ENCODE measurements around the gene TNFSF12. TPM values are rescaled to one million over a fixed set of nuclear protein-coding genes. Genes with fewer than 3 reads are reported as not detected.

Gene TNFSF12
- polyA plus RNA-seq, 1 of the 3 experiments (the other 2 are of a cell fraction) = 47.6 TPM

- Histone ChIP-seq H3F3A (replicated peaks; ENCODE audit: insufficient read depth) (no peaks in the 10 kb centered on the region), H3K4me1 (ENCODE audit: control insufficient read depth in 1 of 2, insufficient read depth in 2 of 2, low read depth in 1 of 2, low read length in 1 of 2) (peaks cover 0 to 8% of the 10 kb centered on the region in 2 experiments; a peak in 1 of 4 replicates), H3K9me3 (no peaks in the 10 kb centered on the region), H3K4me3 (ENCODE audit: low read depth in 2 of 2, low read length in 1 of 2) (peak overlapping the region; percentile 57 to 76), H3K9ac (peak overlapping the region; percentile 83), H2AFZ (ENCODE audit: low read depth) (peak overlapping the region; percentile 89), H3K79me2 (ENCODE audit: insufficient read depth) (no peaks in the 10 kb centered on the region), H3K4me2 (peak overlapping the region; percentile 87), H4K20me1 (ENCODE audit: insufficient read depth) (no peaks in the 10 kb centered on the region), H3K27me3 (ENCODE audit: insufficient read depth) (no peaks in the 10 kb centered on the region), H3K36me3 (replicated peaks in 1 of 2; ENCODE audit: control insufficient read depth in 1 of 2, insufficient read depth in 2 of 2, low read length in 1 of 2) (peaks cover 0 to 4% of the 10 kb centered on the region in 2 experiments), H3K27ac (ENCODE audit: low read depth in 2 of 2, low read length in 1 of 2) (peak overlapping the region in 1 of 2 experiments; percentile 13; a peak in 1 of 4 replicates), H3K9me2 (no peaks in the 10 kb centered on the region)
- POLR2A ChIA-PET = interaction anchor here (1.1 to 1.6 kb wide), 2 partner anchors 11 to 286 kb away, joined by 3 to 7 read pairs; partner anchors contain the start of gene SENP3
- no peak for DNase-seq
- no peak for TF ChIP-seq ELF1 (IDR thresholded peaks at IDR 0.05)
- TF ChIP-seq SIN3A (IDR thresholded peaks at IDR 0.05; ENCODE audit: borderline replicate concordance, low read depth, low read length) = no peak
- no peak for TF ChIP-seq RFX5 (IDR thresholded peaks at IDR 0.05; ENCODE audit: low read length)
- no peak for TF ChIP-seq RXRA (IDR thresholded peaks at IDR 0.05; ENCODE audit: borderline replicate concordance, low read depth)
- TF ChIP-seq, protein P1, sequence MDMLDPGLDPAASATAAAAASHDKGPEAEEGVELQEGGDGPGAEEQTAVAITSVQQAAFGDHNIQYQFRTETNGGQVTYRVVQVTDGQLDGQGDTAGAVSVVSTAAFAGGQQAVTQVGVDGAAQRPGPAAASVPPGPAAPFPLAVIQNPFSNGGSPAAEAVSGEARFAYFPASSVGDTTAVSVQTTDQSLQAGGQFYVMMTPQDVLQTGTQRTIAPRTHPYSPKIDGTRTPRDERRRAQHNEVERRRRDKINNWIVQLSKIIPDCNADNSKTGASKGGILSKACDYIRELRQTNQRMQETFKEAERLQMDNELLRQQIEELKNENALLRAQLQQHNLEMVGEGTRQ (IDR thresholded peaks at IDR 0.05; ENCODE audit: borderline replicate concordance, low read depth, low read length) = no peak
- TF ChIP-seq TCF12 (IDR thresholded peaks at IDR 0.05) = no peak
- TF ChIP-seq FOXJ3 (CRISPR knock-in tag; IDR thresholded peaks at IDR 0.05) = no peak
- TF ChIP-seq RAD21 (IDR thresholded peaks at IDR 0.05; ENCODE audit: low read length) = no peak
- CTCF ChIA-PET = interaction anchor here (2.5 to 7.8 kb wide), 3 partner anchors 9 to 35 kb away, joined by 11 to 55 read pairs (median 26); partner anchors contain the start of genes SENP3 and TNFSF13
- 83% methylated on average over 19 of the region's 20 CpGs for WGBS (ENCODE audit: low lambda C conversion rate)
Observed at GRCh38 chr17:7549401-7550055, 670 bp downstream of the TNFSF12 start.

DNA sequence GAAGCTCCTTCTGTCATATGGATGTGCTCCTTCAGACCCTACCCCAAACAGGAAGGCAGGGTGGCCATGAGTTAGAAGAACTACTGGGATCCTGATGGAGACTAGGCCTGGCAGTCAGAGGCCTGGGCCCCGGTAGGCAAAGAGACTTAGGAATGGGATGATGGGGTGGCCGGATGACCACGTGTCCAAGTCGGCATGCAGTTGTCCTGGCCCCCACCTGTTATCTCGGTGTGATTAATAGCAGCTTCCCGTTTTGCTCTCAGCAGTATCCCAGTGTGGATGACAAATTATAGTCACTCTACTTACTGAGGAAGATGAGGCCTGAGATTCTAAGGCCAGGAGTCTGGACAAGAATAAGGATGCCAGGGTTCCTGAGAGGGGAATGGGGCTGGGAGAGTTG lies 1.5 kb downstream of the TNFSF12 start:
- Histone ChIP-seq H3F3A (replicated peaks; ENCODE audit: insufficient read depth) (no peaks in the 10 kb centered on the region), H3K27me3 (ENCODE audit: insufficient read depth) (no peaks in the 10 kb centered on the region), H3K36me3 (replicated peaks in 1 of 2; ENCODE audit: control insufficient read depth in 1 of 2, insufficient read depth in 2 of 2, low read length in 1 of 2) (peaks cover 0 to 4% of the 10 kb centered on the region in 2 experiments), H3K9ac (no peak overlapping the region), H4K20me1 (ENCODE audit: insufficient read depth) (no peaks in the 10 kb centered on the region), H3K4me3 (ENCODE audit: low read depth in 2 of 2, low read length in 1 of 2) (no peak overlapping the region), H3K4me2 (no peak overlapping the region), H3K27ac (ENCODE audit: low read depth in 2 of 2, low read length in 1 of 2) (no peak overlapping the region), H2AFZ (ENCODE audit: low read depth) (no peak overlapping the region), H3K9me2 (no peaks in the 10 kb centered on the region), H3K4me1 (ENCODE audit: control insufficient read depth in 1 of 2, insufficient read depth in 2 of 2, low read depth in 1 of 2, low read length in 1 of 2) (peaks cover 0 to 8% of the 10 kb centered on the region in 2 experiments; a peak in 1 of 4 replicates), H3K79me2 (ENCODE audit: insufficient read depth) (no peaks in the 10 kb centered on the region), H3K9me3 (no peaks in the 10 kb centered on the region)
- POLR2A ChIA-PET = interaction anchor here (1.6 kb wide), 1 partner anchor 10 kb away, joined by 7 read pairs; the partner anchor contains the start of gene SENP3
- CTCF ChIA-PET = interaction anchor here (3.0 to 7.8 kb wide), 2 partner anchors 11 to 36 kb away, joined by 26 to 55 read pairs; partner anchors contain the start of gene SENP3
- TF ChIP-seq POLR2AphosphoS5 (IDR thresholded peaks at IDR 0.05; ENCODE audit: low read depth, low read length) (no peak), REST (IDR thresholded peaks at IDR 0.05; ENCODE audit: low read depth, low read length) (no peak), EZH2phosphoT487 (IDR thresholded peaks at IDR 0.05; ENCODE audit: borderline replicate concordance, low read depth) (no peak), RAD21 (IDR thresholded peaks at IDR 0.05; ENCODE audit: low read length) (no peak), MXI1 (IDR thresholded peaks at IDR 0.05; ENCODE audit: low read depth, low read length) (no peak), FOSL2 (IDR thresholded peaks at IDR 0.05; ENCODE audit: borderline replicate concordance, low read depth) (no peak), TCF12 (IDR thresholded peaks at IDR 0.05) (no peak), TEAD4 (IDR thresholded peaks at IDR 0.05; ENCODE audit: borderline replicate concordance, insufficient read depth) (no peak), ELF1 (IDR thresholded peaks at IDR 0.05) (no peak), FOXJ3 (CRISPR knock-in tag; IDR thresholded peaks at IDR 0.05) (no peak), GABPA (IDR thresholded peaks at IDR 0.05; ENCODE audit: low read depth) (no peak), SIN3A (IDR thresholded peaks at IDR 0.05; ENCODE audit: borderline replicate concordance, low read depth, low read length) (no peak), SMC3 (IDR thresholded peaks at IDR 0.05; ENCODE audit: low read depth, low read length) (no peak), FOXM1 (IDR thresholded peaks at IDR 0.05; ENCODE audit: low read depth) (no peak), NFIC (IDR thresholded peaks at IDR 0.05; ENCODE audit: borderline replicate concordance) (no peak), RFX5 (IDR thresholded peaks at IDR 0.05; ENCODE audit: low read length) (no peak), NRF1 (IDR thresholded peaks at IDR 0.05; ENCODE audit: low read depth, low read length) (no peak)
- TF ChIP-seq, protein P2, sequence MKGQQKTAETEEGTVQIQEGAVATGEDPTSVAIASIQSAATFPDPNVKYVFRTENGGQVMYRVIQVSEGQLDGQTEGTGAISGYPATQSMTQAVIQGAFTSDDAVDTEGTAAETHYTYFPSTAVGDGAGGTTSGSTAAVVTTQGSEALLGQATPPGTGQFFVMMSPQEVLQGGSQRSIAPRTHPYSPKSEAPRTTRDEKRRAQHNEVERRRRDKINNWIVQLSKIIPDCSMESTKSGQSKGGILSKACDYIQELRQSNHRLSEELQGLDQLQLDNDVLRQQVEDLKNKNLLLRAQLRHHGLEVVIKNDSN (IDR thresholded peaks at IDR 0.05; ENCODE audit: borderline replicate concordance, low read depth) = no peak
- TF ChIP-seq, protein P1 (IDR thresholded peaks at IDR 0.05; ENCODE audit: borderline replicate concordance, low read depth, low read length) = no peak
- no peak for DNase-seq
- WGBS (ENCODE audit: low lambda C conversion rate) = 84% methylated on average over 6 of the region's 6 CpGs
